Forelimb muscle (tissue), 1 donor: Measurements from ENCODE around the gene GPC1. TPM values are rescaled to one million over a fixed set of nuclear protein-coding genes. Genes with fewer than 3 reads are reported as not detected.
"Not testable (repeated sequence)": the region's sequence is repeated elsewhere in the genome, so short reads cannot be mapped to it uniquely, and the experiment has no call there.

ENCODE experiments used
- DNase-seq: peaks from one replicate; pipeline ENCODE4 v3.0.0-alpha.2; 2013; ENCODE audit warnings: low read depth
- polyA plus RNA-seq: library from polyadenylated mRNA; unstranded; fragments of 120-200 nt; gene quantifications from one replicate; pipeline ENCODE4 v1.2.1, GENCODE V29; 2013; ENCODE audit not compliant: insufficient read length

Gene GPC1
- polyA plus RNA-seq, 1 donor, result 97.8 TPM

- DNase-seq, result not testable (repeated sequence)
Measured at GRCh38 chr2:240497082-240497481, 61.6 kb downstream of the GPC1 start.

GRCh38 chr2:240498171-240498957, 62.9 kb downstream of the GPC1 start:
- no peak for DNase-seq

GRCh38 chr2:240498958-240499260, 63.4 kb downstream of the GPC1 start:
- DNase-seq, result no peak

- no peak for DNase-seq
Measured at GRCh38 chr2:240499309-240500301, 64.1 kb downstream of the GPC1 start.

GRCh38 chr2:240500561-240501423, 65.3 kb downstream of the GPC1 start:
- no peak for DNase-seq

GRCh38 chr2:240501531-240501991, 66.1 kb downstream of the GPC1 start:
- no peak for DNase-seq

GRCh38 chr2:240502059-240502429, 66.6 kb downstream of the GPC1 start:
- no peak for DNase-seq

GRCh38 chr2:240502430-240503121, 67.1 kb downstream of the GPC1 start:
- DNase-seq, result no peak

- DNase-seq, result no peak
Measured at GRCh38 chr2:240503375-240503774, 67.9 kb downstream of the GPC1 start.

- no peak for DNase-seq
Measured at GRCh38 chr2:240503848-240504247, 68.4 kb downstream of the GPC1 start.

GRCh38 chr2:240505910-240506309, 70.4 kb downstream of the GPC1 start:
- no peak for DNase-seq

GRCh38 chr2:240506406-240507059, 71.1 kb downstream of the GPC1 start:
- DNase-seq, result no peak

GRCh38 chr2:240507060-240507777, 71.8 kb downstream of the GPC1 start:
- DNase-seq, result no peak

GRCh38 chr2:240507778-240508251, 72.4 kb downstream of the GPC1 start:
- DNase-seq, result no peak

GRCh38 chr2:240508832-240509545, 73.5 kb downstream of the GPC1 start:
- DNase-seq, result no peak

- DNase-seq, result no peak
Measured at GRCh38 chr2:240509667-240510512, 74.4 kb downstream of the GPC1 start.

GRCh38 chr2:240510513-240511210, 75.2 kb downstream of the GPC1 start:
- DNase-seq, result no peak
